GM12878 (cell line): ENCODE measurements around the gene HMGCLL1. TPM values are rescaled to one million over a fixed set of nuclear protein-coding genes. Genes with fewer than 3 reads are reported as not detected.

ENCODE experiments used
- ATAC-seq: fragments of 200-7000 bp; cut with Tn5 transposase; 3 replicates; pipeline ENCODE4 v1.9.1; 2020; ENCODE audit warnings: mild to moderate bottlenecking, moderate library complexity
- BruUV-seq: library from RNA; stranded (reverse); fragments of 400-500 nt; replicated peaks from 2 replicates; lab custom pipeline; 2021; lab: Mats Ljungman, UMichigan
- CTCF ChIA-PET: fragments of 300-600 bp; sonication (Branson Sonifier 250); formaldehyde crosslinking; extraction: SDS; loops from one replicate; lab custom pipeline; 2021; ENCODE audit warnings: inconsistent platforms; lab: Yijun Ruan, JAX
- POLR2A ChIA-PET: fragments of 350-600 bp; formaldehyde crosslinking; extraction: SDS; loops from one replicate; lab custom pipeline; 2021; ENCODE audit warnings: inconsistent platforms; lab: Charles Lee
- RAD21 ChIA-PET: fragments of 300-600 bp; sonication (Branson Sonifier 250); formaldehyde crosslinking; loops from one replicate; lab custom pipeline; 2023; ENCODE audit warnings: antibody characterized with exemption; ENCODE audit not compliant: unreplicated experiment; lab: Charles Lee
- SMC1A ChIA-PET: fragments of 300-600 bp; sonication (Branson Sonifier 250); formaldehyde crosslinking; loops from one replicate; lab custom pipeline; 2023; ENCODE audit not compliant: unreplicated experiment, uncharacterized antibody; lab: Charles Lee
- DNase-seq: peaks from one replicate; pipeline ENCODE4 v3.0.0-alpha.2; 2011; ENCODE audit warnings: low read depth, low spot score
- FAIRE-seq: peaks from 3 replicates; lab custom pipeline; 2011; peaks lifted over from hg19 to GRCh38; lab: Jason Lieb, UNC
- H2AFZ ChIP-seq: 2 replicates; pipeline ENCODE4 v1.6.0; 2011; ENCODE audit warnings: low read depth, low read length, control low read depth; ENCODE audit not compliant: control insufficient read depth
- H3K27ac ChIP-seq: 2 replicates; pipeline ENCODE4 v1.5.1; 2011; ENCODE audit warnings: control low read depth; ENCODE audit not compliant: control insufficient read depth, insufficient read depth
- H3K27me3 ChIP-seq, 2 experiments: replicated peaks in 1 of 2; 2 replicates each; pipeline versions ENCODE4 v1.6.0 to v1.6.1; 2011; ENCODE audit warnings: low read length in 1 of 2; ENCODE audit not compliant: control insufficient read depth in 2 of 2, insufficient read depth in 2 of 2
- H3K36me3 ChIP-seq, 2 experiments: 2 replicates each; pipeline ENCODE4 v1.5.1; 2011; ENCODE audit warnings: low read length in 1 of 2; ENCODE audit not compliant: control insufficient read depth in 2 of 2, insufficient read depth in 2 of 2
- H3K4me1 ChIP-seq: 2 replicates; pipeline ENCODE4 v1.6.1; 2011; ENCODE audit warnings: mild to moderate bottlenecking, low read length, moderate library complexity, mixed read lengths; ENCODE audit not compliant: control insufficient read depth, insufficient read depth
- H3K4me2 ChIP-seq: 2 replicates; pipeline ENCODE4 v1.6.0; 2011; ENCODE audit warnings: control low read depth; ENCODE audit not compliant: control insufficient read depth, insufficient read depth
- H3K4me3 ChIP-seq: fragments of 200-600 bp; sonication (generic); 2 replicates; pipeline ENCODE4 v1.5.1; 2016
- H3K79me2 ChIP-seq: 2 replicates; pipeline ENCODE4 v1.6.0; 2011; ENCODE audit warnings: low read length; ENCODE audit not compliant: control insufficient read depth, insufficient read depth
- H3K9ac ChIP-seq: 2 replicates; pipeline ENCODE4 v1.8.0; 2011; ENCODE audit warnings: low read length, control low read depth, mixed read lengths; ENCODE audit not compliant: control insufficient read depth, insufficient read depth
- H3K9me3 ChIP-seq: replicated peaks from 3 replicates; pipeline ENCODE4 v1.5.1; 2011; ENCODE audit warnings: mild to moderate bottlenecking, low read length; ENCODE audit not compliant: control insufficient read depth, insufficient read depth
- H4K20me1 ChIP-seq: 2 replicates; pipeline ENCODE4 v1.6.0; 2011; ENCODE audit not compliant: control insufficient read depth, insufficient read depth
- EGR1 ChIP-seq, 2 experiments: IDR thresholded peaks; 1 replicate in 1 of 2; 2 replicates in 1 of 2; pipeline ENCODE4 v1.6.1; 2011 to 2012; ENCODE audit warnings: low read depth in 2 of 2, low read length in 2 of 2, borderline replicate concordance in 1 of 2, mild to moderate bottlenecking in 1 of 2, moderate library complexity in 1 of 2
- KDM1A ChIP-seq: fragments of 200-600 bp; sonication (generic); IDR thresholded peaks from 2 replicates; pipeline ENCODE4 v1.6.1; 2016; ENCODE audit warnings: borderline replicate concordance
- NFYA ChIP-seq: IDR thresholded peaks from 2 replicates; pipeline ENCODE4 v1.6.1; 2011; ENCODE audit warnings: low read depth, mild to moderate bottlenecking, low read length, improper control_type of control experiment, borderline replicate concordance
- SMARCA5 ChIP-seq: fragments of 450-650 bp; IDR thresholded peaks from 2 replicates; pipeline ENCODE4 v1.6.1; 2017; ENCODE audit warnings: mild to moderate bottlenecking
- SP1 ChIP-seq: IDR thresholded peaks from one replicate; pipeline ENCODE4 v1.6.1; 2011; ENCODE audit warnings: low read depth, low read length
- YY1 ChIP-seq: IDR thresholded peaks from 2 replicates; pipeline ENCODE4 v1.6.1; 2011; ENCODE audit warnings: low read depth, mild to moderate bottlenecking, low read length
- ZNF384 ChIP-seq: IDR thresholded peaks from 2 replicates; pipeline ENCODE4 v1.6.1; 2012; ENCODE audit warnings: low read depth, mild to moderate bottlenecking, low read length, improper control_type of control experiment, borderline replicate concordance
- WGBS: methylation state at CpG from one replicate; pipeline ENCODE4 v1.1.6; 2016; ENCODE audit warnings: low lambda C conversion rate; ENCODE audit not compliant: insufficient replicate concordance, insufficient coverage; ENCODE audit errors: missing lambda C conversion rate; 5-methylcytosine and 5-hydroxymethylcytosine counted together
- in situ Hi-C: fragments of 300-500 bp; cut with MboI; formaldehyde crosslinking; loops from 9 replicates; pipeline ENCODE4 v1.14.3; 2018; ENCODE audit warnings: mixed read lengths
- intact Hi-C: fragments of 100-400 bp; cut with micrococcal nuclease; formaldehyde crosslinking; loops from one replicate; pipeline ENCODE4 v1.14.2; 2022; ENCODE audit not compliant: unreplicated experiment
- polyA plus RNA-seq, 11 experiments: library from polyadenylated mRNA; depleted of rRNA in 4 of 11; unstranded in 6 of 11; stranded (reverse) in 5 of 11; fragments of >200 nt; fragmentation: Nextera tagmentation in 4 of 11; fragmentation: Illumina TruSeq in 1 of 11; extraction: Ambion mirVana in 4 of 11; extraction: Trizol in 1 of 11; gene quantifications; 1 replicate in 1 of 11; 2 replicates in 10 of 11; pipeline versions ENCODE4 v1.2.1 to v1.2.3, GENCODE V29; 2011 to 2016; ENCODE audit warnings: inconsistent platforms in 2 of 11, missing spikeins in 2 of 11, low read depth in 1 of 11
- total RNA-seq, 4 experiments: library from RNA; depleted of rRNA in 3 of 4; stranded (reverse); fragments of >200 nt in 3 of 4; fragmentation: Illumina TruSeq in 1 of 4; extraction: Trizol in 1 of 4; gene quantifications; 2 replicates each; pipeline versions ENCODE4 v1.2.1 to v1.2.3, GENCODE V29; 2013 to 2021
- TF ChIP-seq, protein P1 (sequence below): fragments of 450-650 bp; IDR thresholded peaks from 2 replicates; pipeline ENCODE4 v1.6.1; 2017; ENCODE audit warnings: borderline replicate concordance

Gene HMGCLL1
- total and polyA plus RNA-seq, 10 of the 15 experiments (the other 5 are each of a cell fraction or from before 2014, with no cell fraction given): not detected

DNA sequence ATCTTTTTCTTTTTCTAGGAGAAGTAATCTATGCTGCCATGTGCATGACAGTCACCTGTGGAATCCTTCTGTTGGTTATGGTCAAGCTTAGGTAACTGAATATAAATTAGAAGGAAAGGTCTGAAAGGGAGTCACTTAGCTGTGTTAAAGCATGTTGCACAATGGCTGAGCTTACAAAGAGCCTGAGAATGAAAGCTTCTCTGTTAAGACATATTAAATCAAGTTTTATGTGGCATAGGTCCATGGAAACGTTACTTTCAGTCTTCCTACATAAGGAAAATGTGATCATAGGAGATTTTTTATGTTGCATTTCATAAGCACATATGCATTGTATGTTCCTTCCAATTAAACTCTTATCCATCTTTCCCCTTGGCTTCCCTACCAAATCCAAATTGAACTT lies 179.6 kb downstream of the HMGCLL1 start:
- WGBS: 0% methylated on average over 1 of the region's 1 CpG
- no peak for TF ChIP-seq NFYA
- TF ChIP-seq YY1: no peak
- TF ChIP-seq, protein P1, sequence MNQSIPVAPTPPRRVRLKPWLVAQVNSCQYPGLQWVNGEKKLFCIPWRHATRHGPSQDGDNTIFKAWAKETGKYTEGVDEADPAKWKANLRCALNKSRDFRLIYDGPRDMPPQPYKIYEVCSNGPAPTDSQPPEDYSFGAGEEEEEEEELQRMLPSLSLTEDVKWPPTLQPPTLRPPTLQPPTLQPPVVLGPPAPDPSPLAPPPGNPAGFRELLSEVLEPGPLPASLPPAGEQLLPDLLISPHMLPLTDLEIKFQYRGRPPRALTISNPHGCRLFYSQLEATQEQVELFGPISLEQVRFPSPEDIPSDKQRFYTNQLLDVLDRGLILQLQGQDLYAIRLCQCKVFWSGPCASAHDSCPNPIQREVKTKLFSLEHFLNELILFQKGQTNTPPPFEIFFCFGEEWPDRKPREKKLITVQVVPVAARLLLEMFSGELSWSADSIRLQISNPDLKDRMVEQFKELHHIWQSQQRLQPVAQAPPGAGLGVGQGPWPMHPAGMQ: no peak
- TF ChIP-seq SMARCA5: no peak
- TF ChIP-seq ZNF384: no peak
- no peak for TF ChIP-seq KDM1A
- no peak for TF ChIP-seq EGR1 (IDR thresholded peaks at IDR 0.05; ENCODE audit: borderline replicate concordance in 1 of 2, low read depth in 2 of 2, low read length in 2 of 2)
- TF ChIP-seq SP1: no peak
- Histone ChIP-seq H3K27ac (no peak overlapping the region), H3K4me3 (no peak overlapping the region), H4K20me1 (no peaks in the 10 kb centered on the region), H3K27me3 (no peaks in the 10 kb centered on the region), H3K79me2 (no peaks in the 10 kb centered on the region), H3K9me3 (no peaks in the 10 kb centered on the region), H3K4me2 (no peak overlapping the region), H3K9ac (no peak overlapping the region), H3K36me3 (no peaks in the 10 kb centered on the region), H3K4me1 (no peaks in the 10 kb centered on the region), H2AFZ (no peak overlapping the region)
- CTCF ChIA-PET: no interaction called here
- in situ Hi-C loops (no loop called here), intact Hi-C loops (no loop called here)
- DNase-seq (no peak), ATAC-seq (no peak), FAIRE-seq (no peak)
- RAD21 ChIA-PET: no interaction called here
- SMC1A ChIA-PET: no interaction called here
- no TSS peak for BruUV-seq
- POLR2A ChIA-PET: no interaction called here
